Memory B cell (primary cell): ENCODE results near the gene HMCN2.

Experiments used
- ATAC-seq: fragments of 150-1000 bp; cut with Tn5 transposase; 2 replicates; pipeline ENCODE4 v1.10.0; 2021; ENCODE audit warnings: low read depth, mild to moderate bottlenecking, moderate library complexity
- DNase-seq, 2 donors: peaks; one replicate each; pipeline ENCODE4 v3.0.0; 2022; ENCODE audit warnings: low spot score in 2 of 2
- H3K27ac Mint-ChIP-seq: one replicate; pipeline ENCODE4 v1.8.0; 2022; ENCODE audit warnings: mild to moderate bottlenecking, moderate library complexity, mixed read lengths
- H3K27me3 Mint-ChIP-seq: one replicate; pipeline ENCODE4 v1.8.0; 2022; ENCODE audit warnings: mixed read lengths
- H3K36me3 Mint-ChIP-seq: one replicate; pipeline ENCODE4 v1.8.0; 2022; ENCODE audit warnings: mild to moderate bottlenecking, mixed read lengths
- H3K4me1 Mint-ChIP-seq: one replicate; pipeline ENCODE4 v1.8.0; 2022; ENCODE audit warnings: mixed read lengths
- H3K4me3 Mint-ChIP-seq: one replicate; pipeline ENCODE4 v1.8.0; 2022; ENCODE audit warnings: mild to moderate bottlenecking, moderate library complexity, mixed read lengths
- H3K9me3 Mint-ChIP-seq: one replicate; pipeline ENCODE4 v1.8.0; 2022; ENCODE audit warnings: mixed read lengths

Gene HMCN2

GRCh38 chr9:130458804-130459067, 193.2 kb downstream of the HMCN2 start:
- Mint-ChIP-seq H3K27me3 (peaks cover 8% of the 10 kb centered on the region), H3K27ac (no peak overlapping the region), H3K9me3 (no peaks in the 10 kb centered on the region), H3K4me1 (no peaks in the 10 kb centered on the region), H3K4me3 (no peak overlapping the region), H3K36me3 (no peaks in the 10 kb centered on the region)
- no peak for DNase-seq
- ATAC-seq = no peak

- Mint-ChIP-seq H3K9me3 (no peaks in the 10 kb centered on the region), H3K27me3 (peaks cover 10% of the 10 kb centered on the region), H3K4me1 (no peaks in the 10 kb centered on the region), H3K27ac (no peak overlapping the region), H3K4me3 (no peak overlapping the region), H3K36me3 (no peaks in the 10 kb centered on the region)
- ATAC-seq (no peak), DNase-seq (no peak)
These were observed 193.6 kb downstream of the HMCN2 start for GRCh38 chr9:130459151-130459550.

DNA sequence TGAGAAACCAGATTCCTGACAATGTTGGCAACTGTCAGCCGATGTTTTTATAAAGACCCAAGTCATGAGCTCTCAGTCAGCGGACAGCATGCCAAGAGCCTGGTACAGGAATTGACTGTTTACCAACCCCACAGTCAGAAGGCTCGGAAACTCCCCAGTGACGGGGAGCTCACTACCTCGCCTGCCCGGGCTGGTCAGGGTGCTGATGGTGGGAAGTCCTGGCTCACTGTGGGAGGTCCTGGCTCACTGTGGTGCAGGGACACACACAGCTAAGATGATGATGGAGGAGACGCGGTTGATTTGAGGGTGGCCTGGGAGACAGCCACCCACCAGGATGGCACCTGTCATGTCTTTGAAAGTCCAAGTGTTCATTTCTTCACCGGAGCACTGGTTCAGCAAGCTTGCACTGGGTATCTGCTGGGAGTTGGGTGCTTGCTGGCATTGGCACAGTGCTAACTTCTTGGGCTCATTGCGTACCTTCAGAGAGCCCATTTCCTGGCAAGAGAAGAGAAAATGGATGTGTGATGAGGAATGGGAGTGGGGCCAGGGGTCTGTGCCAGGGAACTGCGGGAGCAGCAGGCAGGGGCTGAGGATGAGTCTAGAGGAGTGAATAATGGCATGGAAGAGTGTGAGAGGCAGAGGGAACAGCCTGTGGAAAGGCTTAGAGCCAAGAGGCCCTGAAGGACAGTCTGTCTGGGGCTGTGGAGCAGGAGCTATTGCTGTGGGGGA, 194.5 kb downstream of the HMCN2 start:
- H3K27me3 Mint-ChIP-seq = peaks cover 12% of the 10 kb centered on the region
- no peaks in the 10 kb centered on the region for H3K36me3 Mint-ChIP-seq
- no peaks in the 10 kb centered on the region for H3K9me3 Mint-ChIP-seq
- H3K27ac Mint-ChIP-seq = no peak overlapping the region
- no peak overlapping the region for H3K4me3 Mint-ChIP-seq
- DNase-seq = no peak
- ATAC-seq = no peak
- H3K4me1 Mint-ChIP-seq = no peaks in the 10 kb centered on the region

DNA sequence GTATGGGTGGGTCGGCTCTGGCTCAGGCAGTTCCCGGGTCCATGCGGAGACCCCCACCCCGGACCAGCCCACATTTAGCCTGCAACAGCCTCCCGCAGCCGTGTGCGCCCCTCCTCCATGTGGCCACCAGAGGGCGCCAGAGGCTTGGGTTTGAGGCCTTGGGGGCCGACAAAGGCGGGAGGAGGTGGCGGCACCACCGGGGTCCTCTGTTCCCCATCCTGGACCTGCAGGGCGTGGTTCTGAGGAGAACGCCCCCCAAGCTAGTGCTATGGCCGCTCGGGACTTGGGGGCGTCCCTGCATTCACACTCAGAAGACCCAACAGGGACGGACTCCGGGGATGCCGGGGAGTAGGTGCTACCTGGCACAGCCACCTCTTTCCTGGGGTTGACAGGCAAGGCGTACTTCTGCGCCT, 195.7 kb downstream of the HMCN2 start:
- no peaks in the 10 kb centered on the region for H3K36me3 Mint-ChIP-seq
- peak; percentile 64 for ATAC-seq
- H3K9me3 Mint-ChIP-seq = no peaks in the 10 kb centered on the region
- H3K27ac Mint-ChIP-seq = no peak overlapping the region
- no peak overlapping the region for H3K4me3 Mint-ChIP-seq
- H3K27me3 Mint-ChIP-seq = peaks cover 12% of the 10 kb centered on the region
- H3K4me1 Mint-ChIP-seq = no peaks in the 10 kb centered on the region
- DNase-seq = peak; percentile 71 to 82

GRCh38 chr9:130461731-130462130, 196.2 kb downstream of the HMCN2 start:
- no peak for ATAC-seq
- Mint-ChIP-seq H3K27me3 (peaks cover 15% of the 10 kb centered on the region), H3K36me3 (no peaks in the 10 kb centered on the region), H3K9me3 (no peaks in the 10 kb centered on the region), H3K4me3 (no peak overlapping the region), H3K4me1 (no peaks in the 10 kb centered on the region), H3K27ac (no peak overlapping the region)
- no peak for DNase-seq

DNA sequence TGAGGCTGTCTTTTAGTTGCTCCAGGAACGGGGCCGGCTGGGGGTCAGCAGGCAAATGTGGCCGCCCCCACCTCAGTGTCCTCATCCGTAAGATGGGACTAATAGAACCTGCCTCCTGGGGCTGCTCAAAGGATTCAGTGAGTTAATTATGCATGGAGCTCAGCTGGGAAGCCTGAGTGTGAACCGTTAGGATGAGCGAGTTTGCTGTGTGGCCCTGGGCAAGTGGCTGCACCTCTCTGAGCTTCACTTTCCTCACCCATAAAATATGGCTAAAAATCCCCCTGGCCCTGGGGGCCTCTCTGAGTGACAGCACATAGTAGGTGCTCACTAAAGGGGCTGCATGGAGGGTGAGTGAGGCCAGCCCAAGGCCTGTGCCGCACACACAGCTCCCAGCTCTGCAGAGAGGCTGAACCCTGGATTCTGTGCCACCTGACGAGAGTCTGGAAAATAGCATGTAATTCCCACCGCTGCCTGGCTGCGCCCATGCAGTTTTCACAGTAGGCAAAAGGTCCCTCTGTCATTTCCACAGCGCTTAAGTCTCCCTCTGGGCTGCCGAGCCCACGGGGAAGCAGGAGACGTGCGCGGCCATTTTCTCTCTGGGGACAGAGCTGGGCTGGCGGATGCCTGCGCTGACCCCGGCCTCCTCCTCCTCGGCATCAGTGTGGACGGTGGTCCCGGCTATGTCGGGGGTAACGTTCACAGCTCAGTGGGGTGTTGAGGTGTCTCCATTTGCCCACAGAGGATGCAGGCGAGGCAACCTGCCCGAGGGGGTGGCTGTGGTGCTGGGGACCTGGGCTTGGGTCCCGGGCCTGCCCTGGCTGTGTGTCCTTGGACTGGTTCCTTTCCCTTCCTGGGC, 197.4 kb downstream of the HMCN2 start:
- ATAC-seq = no peak
- no peak for DNase-seq
- H3K4me1 Mint-ChIP-seq = no peaks in the 10 kb centered on the region
- H3K9me3 Mint-ChIP-seq = no peaks in the 10 kb centered on the region
- H3K4me3 Mint-ChIP-seq = no peak overlapping the region
- no peaks in the 10 kb centered on the region for H3K36me3 Mint-ChIP-seq
- H3K27me3 Mint-ChIP-seq = peaks cover 15% of the 10 kb centered on the region
- H3K27ac Mint-ChIP-seq = no peak overlapping the region

DNA sequence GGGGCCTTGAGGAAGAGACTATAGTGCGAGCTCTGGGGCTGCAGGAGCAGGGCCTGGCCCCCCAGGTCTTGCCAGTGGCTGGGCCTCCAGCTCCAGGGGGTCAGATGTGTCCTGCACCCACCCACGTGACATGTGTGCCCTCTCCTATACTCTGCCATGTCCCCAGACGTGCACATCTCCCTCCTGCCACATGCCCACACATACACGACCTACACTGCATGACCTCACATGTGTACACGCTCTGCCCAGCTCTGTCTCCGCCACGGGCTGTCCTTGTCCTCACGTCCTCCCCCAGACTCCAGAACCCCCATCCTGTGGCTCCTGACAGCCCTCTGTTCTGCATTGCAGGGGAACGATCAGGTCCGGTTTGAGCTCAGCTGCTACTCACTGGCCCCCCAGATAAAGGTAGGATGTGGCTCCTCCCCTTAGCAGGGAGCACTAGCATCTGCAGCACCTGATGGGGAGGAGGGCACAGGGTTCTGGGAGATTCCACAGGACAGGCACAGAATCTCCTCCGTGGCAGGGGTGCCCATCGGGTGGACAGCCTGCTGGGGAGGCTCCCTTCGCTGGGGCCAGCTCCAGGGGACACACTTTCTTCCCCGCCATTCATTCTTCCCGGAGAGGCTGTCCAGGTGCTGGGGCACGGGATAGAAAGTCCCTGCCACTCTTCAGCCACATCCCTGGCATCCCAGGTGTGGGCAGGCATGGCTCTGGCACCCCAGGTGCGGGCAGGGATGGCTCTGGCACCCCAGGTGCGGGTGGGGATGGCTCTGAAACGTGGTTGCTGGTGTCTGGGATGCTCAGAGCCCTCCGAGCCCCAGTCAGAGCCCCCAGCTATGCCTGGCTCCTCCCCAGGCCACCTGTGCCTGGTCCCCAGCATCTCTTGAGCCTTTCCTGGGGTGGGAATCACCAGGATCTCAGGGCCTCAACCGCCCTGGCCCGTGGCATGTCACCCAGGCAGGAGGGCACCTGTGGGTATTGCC, 198.5 kb downstream of the HMCN2 start:
- no peaks in the 10 kb centered on the region for H3K9me3 Mint-ChIP-seq
- H3K4me1 Mint-ChIP-seq = no peaks in the 10 kb centered on the region
- ATAC-seq (no peak), DNase-seq (no peak)
- H3K27me3 Mint-ChIP-seq = peaks cover 15% of the 10 kb centered on the region
- H3K27ac Mint-ChIP-seq = no peak overlapping the region
- no peaks in the 10 kb centered on the region for H3K36me3 Mint-ChIP-seq
- no peak overlapping the region for H3K4me3 Mint-ChIP-seq

DNA sequence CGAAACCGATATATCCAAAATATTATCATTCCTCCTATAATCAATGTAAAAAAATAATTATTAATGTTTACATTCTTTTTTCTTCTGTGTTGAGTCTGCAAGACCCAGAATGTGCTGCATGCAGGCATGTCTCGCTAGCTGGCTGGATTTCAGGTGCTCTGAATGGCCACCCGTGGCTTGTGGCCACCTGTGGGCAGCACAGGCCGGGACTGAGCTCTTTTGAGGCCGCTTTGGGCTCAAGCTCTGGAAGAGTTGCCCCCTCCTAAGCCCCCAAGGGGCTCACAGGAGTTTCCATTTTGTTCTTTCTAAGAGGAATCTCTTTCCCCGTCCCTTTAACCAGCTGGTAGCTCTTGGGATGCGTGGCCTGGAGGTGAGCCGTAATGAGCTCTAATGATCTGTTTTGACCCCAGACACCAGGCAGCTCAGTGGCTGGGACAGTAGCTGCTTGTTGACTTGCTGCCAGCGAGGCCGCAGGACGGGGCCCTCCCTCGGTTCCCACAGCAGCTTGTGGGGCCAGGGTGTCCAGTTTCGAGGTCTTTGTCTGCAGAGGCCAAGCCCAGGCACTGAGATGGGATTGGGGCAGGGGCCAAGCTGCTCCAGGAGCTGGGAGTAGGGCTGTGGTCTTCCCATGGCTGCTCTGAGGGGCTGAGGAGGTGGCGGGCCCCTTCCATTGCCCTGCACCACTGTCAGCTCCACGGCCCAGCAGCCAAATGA, 200.0 kb downstream of the HMCN2 start:
- Mint-ChIP-seq H3K4me3 (no peak overlapping the region), H3K36me3 (no peaks in the 10 kb centered on the region), H3K4me1 (no peaks in the 10 kb centered on the region), H3K27ac (no peak overlapping the region), H3K27me3 (peaks cover 8% of the 10 kb centered on the region), H3K9me3 (no peaks in the 10 kb centered on the region)
- ATAC-seq (no peak), DNase-seq (no peak)

GRCh38 chr9:130466537-130467217, 201.1 kb downstream of the HMCN2 start:
- Mint-ChIP-seq H3K27me3 (peaks cover 15% of the 10 kb centered on the region), H3K27ac (no peak overlapping the region), H3K4me1 (no peaks in the 10 kb centered on the region), H3K4me3 (no peak overlapping the region), H3K9me3 (no peaks in the 10 kb centered on the region), H3K36me3 (no peaks in the 10 kb centered on the region)
- DNase-seq = no peak
- ATAC-seq = no peak

DNA sequence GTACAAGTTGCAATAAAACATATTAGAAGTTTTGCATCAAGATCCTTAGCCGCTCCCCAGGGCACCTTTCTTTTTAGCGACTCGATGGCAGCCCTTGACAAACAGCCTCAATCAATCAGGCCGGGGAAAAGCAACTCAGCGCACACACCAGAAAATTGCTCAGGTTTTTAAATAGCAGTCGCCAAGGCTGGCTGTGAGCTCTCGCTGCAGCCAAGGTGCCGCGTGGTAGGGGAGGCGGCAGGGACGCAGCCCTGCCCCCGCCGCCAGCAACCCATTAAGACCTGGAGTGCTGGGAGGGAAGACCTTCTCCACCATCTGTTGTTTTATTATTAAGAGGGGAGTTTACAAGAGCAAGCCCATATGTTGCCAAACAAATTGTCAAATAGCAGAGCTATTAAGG, 201.8 kb downstream of the HMCN2 start:
- peaks cover 17% of the 10 kb centered on the region for H3K27me3 Mint-ChIP-seq
- H3K4me3 Mint-ChIP-seq = no peak overlapping the region
- no peak for ATAC-seq
- H3K4me1 Mint-ChIP-seq = no peaks in the 10 kb centered on the region
- no peak overlapping the region for H3K27ac Mint-ChIP-seq
- no peaks in the 10 kb centered on the region for H3K9me3 Mint-ChIP-seq
- DNase-seq = no peak
- no peaks in the 10 kb centered on the region for H3K36me3 Mint-ChIP-seq

- H3K4me1 Mint-ChIP-seq = no peaks in the 10 kb centered on the region
- no peak for ATAC-seq
- H3K27me3 Mint-ChIP-seq = peaks cover 20% of the 10 kb centered on the region
- no peaks in the 10 kb centered on the region for H3K9me3 Mint-ChIP-seq
- DNase-seq = no peak
- no peaks in the 10 kb centered on the region for H3K36me3 Mint-ChIP-seq
- no peak overlapping the region for H3K4me3 Mint-ChIP-seq
- no peak overlapping the region for H3K27ac Mint-ChIP-seq
These were observed 203.0 kb downstream of the HMCN2 start for GRCh38 chr9:130468566-130468965.

GRCh38 chr9:130470269-130470668, 204.7 kb downstream of the HMCN2 start:
- ATAC-seq = no peak
- Mint-ChIP-seq H3K9me3 (no peaks in the 10 kb centered on the region), H3K27me3 (peaks cover 17% of the 10 kb centered on the region), H3K4me1 (no peaks in the 10 kb centered on the region), H3K4me3 (no peak overlapping the region), H3K36me3 (no peaks in the 10 kb centered on the region), H3K27ac (no peak overlapping the region)
- no peak for DNase-seq

GRCh38 chr9:130470950-130471349, 205.4 kb downstream of the HMCN2 start:
- no peak overlapping the region for H3K4me3 Mint-ChIP-seq
- ATAC-seq = no peak

More at GRCh38 chr9:130470950-130471349, 205.4 kb downstream of the HMCN2 start:
- H3K4me1 Mint-ChIP-seq = no peaks in the 10 kb centered on the region
- no peaks in the 10 kb centered on the region for H3K9me3 Mint-ChIP-seq
- H3K36me3 Mint-ChIP-seq = no peaks in the 10 kb centered on the region
- no peak for DNase-seq
- H3K27ac Mint-ChIP-seq = no peak overlapping the region
- peaks cover 18% of the 10 kb centered on the region for H3K27me3 Mint-ChIP-seq
